OCI-M2 (cell line): ENCODE results near the gene RPS6KC1.
"Not testable (repeated sequence)": the region's sequence is repeated elsewhere in the genome, so short reads cannot be mapped to it uniquely, and the experiment has no call there.

Experiments
- DNase-seq: peaks from one replicate; lab custom pipeline; 2025; ENCODE audit not compliant: unreplicated experiment; lab: John Stamatoyannopoulos, UW

RPS6KC1 gene

DNA sequence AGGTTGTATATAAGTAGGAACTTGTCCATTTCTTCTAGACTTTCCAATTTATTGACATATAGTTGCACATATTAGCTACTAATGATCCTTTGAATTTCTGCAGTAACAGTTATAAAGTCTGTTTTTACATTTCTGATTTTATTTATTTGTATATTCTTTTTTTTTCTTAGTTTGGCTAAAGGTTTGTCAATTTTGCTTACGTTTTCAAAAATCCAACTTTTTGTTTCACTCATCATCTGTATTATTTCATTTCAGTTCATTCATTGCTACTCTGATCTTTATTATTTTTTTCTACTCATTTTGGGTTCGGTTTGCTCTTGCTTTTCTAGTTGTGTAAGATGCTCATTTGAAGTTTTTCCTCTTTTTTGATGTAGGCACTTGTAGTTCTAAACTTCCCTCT lies 97.9 kb downstream of the RPS6KC1 start:
- no peak for DNase-seq

- DNase-seq, result not testable (repeated sequence)
Observed at GRCh38 chr1:213150090-213150489, 99.0 kb downstream of the RPS6KC1 start.

DNA sequence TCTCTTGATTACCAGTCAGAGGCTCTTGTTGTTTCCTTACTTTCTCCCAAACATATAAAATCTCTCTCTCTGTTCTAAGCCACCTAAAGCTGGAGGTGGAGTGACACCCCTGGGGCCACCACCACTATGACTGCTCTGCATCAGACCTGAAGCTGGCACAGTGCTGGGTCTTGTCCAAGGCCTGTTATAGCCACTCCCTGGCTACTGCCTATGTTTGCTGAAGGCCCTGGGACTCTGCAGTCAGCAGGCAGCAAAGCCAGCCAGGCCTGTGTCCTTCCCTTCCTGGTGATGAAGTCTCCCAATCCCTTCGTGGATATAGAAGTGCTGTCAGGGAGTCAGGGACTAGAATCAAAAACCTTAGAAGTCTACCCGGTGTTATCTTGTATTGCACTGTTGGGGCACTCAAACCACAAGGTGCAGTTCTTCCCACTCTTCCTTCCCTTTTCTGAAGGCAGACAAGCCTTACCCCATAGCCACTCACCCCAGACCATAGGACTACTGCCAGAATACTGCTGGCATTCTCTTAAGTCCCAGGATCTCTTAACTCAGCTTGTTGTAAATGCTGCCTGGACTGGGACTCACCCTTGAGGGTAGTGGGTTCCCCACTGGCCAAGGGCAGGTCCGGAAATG lies 103.1 kb downstream of the RPS6KC1 start:
- no peak for DNase-seq

GRCh38 chr1:213159376-213159775 lies 108.3 kb downstream of the RPS6KC1 start:
- no peak for DNase-seq

DNA sequence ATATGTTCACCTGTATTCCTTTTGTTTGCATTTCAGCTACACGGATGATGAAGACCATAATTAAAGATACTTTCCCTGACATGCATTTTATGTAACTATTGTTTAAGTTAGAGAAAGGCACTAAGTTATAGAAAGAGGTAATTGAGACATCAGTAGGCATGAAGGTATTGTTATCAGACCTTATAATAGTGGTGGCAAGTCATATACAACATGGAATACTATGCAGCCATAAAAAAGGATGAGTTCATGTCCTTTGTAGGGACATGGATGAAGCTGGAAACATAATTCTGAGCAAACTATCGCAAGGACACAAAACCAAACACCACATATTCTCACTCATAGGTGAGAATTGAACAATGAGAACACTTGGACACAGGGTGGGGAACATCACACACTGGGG lies 109.4 kb downstream of the RPS6KC1 start:
- DNase-seq, result not testable (repeated sequence)

GRCh38 chr1:213162338-213162737 lies 111.3 kb downstream of the RPS6KC1 start:
- DNase-seq, result no peak

DNA sequence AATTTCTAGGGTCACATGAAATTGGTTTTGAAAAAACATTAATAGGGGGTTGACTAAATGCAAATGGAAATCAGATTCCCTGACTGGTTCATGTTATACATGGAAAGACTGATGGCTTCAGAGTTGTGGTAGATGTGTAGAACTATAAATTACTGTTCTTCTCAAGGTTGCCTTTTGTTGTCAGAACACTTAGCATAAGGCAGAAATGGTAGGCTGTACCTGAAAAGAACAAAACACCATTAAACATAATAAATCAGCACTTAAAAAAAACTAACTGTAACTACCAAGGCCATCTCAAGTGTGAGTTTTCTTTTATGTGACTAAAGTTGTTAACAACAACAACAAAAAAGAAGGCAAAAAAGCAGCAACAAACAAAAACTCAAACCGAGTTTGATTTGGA lies 111.8 kb downstream of the RPS6KC1 start:
- no peak for DNase-seq

DNA sequence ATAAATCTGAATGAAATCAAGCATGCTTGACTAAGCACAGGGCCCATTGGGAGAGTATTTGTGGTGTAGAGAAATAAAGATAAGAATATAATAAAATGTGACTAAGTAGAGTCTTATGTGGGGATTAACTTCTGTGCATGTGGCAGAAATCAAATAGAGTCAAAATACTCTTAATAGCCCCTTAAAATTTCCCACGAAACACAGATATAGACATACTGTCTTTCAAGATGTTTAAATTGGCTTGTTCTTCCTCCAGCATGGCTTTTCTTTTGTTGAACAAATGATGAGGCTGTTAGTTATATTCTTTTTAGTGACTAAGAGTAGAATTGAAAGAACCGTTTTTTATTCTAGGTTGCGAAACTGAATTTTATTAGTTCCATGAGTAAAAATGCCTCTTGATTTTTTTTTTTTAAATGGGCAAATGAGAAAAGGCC lies 112.3 kb downstream of the RPS6KC1 start:
- no peak for DNase-seq

GRCh38 chr1:213164561-213164960 lies 113.5 kb downstream of the RPS6KC1 start:
- no peak for DNase-seq

GRCh38 chr1:213166852-213167251 lies 115.8 kb downstream of the RPS6KC1 start:
- no peak for DNase-seq

GRCh38 chr1:213171711-213172110 lies 120.7 kb downstream of the RPS6KC1 start:
- DNase-seq, result no peak

- no peak for DNase-seq
Observed at GRCh38 chr1:213176341-213176740, 125.3 kb downstream of the RPS6KC1 start.

GRCh38 chr1:213179784-213180183 lies 128.7 kb downstream of the RPS6KC1 start:
- DNase-seq, result no peak

DNA sequence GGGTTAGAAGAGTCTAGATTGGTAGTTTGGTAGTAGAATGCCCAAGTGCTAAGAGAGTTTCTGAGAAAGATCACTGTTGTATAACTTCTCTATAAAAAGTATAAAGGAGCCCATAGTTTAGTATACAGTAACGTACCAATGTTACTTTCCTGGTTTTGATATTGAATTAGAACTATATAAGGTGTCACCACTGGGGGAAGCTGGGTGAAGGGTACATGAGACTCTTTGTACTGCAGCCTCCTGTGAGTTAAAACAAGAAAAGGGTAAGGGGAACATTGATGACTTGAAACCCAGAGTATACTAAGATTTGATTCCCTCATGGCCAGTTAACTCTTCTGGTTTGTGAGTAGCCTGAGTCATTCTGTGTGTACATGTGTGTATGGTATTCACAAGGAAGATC lies 129.8 kb downstream of the RPS6KC1 start:
- no peak for DNase-seq

- no peak for DNase-seq
Observed at GRCh38 chr1:213183036-213183672, 132.1 kb downstream of the RPS6KC1 start.

DNA sequence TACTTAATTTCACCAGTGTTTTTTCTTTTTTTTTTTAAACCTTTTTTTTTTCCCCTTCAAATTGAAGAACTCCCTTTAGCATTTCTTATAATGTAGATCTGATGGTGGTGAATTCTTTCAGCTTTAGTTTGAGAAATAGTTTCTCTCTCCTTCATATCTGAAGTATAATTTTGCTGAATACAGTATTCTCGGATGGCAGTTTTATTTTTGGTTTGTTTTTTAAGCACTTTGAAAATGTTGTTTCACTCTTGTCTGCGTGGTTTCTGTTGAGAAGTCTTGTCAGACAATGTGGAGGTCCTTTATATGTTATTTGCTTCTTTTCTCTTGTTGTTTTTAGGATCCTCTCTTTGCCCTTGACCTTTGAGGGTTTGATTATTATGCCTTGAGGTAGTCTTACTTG lies 135.1 kb downstream of the RPS6KC1 start:
- no peak for DNase-seq

- DNase-seq, result no peak
Observed at GRCh38 chr1:213192026-213192425, 141.0 kb downstream of the RPS6KC1 start.

GRCh38 chr1:213194383-213194782 lies 143.3 kb downstream of the RPS6KC1 start:
- DNase-seq, result no peak

DNA sequence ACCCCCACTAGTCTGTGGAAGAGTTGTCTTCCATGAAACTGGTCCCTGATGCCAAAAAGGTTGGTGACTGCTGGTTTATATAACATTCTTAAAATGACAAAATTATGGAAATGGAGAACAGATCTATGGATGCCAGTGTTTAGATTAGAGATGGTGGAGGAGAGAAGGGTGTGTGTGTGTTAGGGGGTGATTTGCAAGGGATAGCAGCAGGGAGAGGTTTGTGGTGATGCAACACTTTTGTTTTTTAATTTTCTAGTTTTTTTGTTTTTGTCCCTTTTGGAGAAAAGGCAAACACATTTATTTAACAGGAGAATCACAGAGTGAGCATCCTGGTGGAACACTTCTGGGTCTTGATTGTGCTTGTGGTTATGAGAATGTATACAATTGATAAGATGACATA lies 143.8 kb downstream of the RPS6KC1 start:
- no peak for DNase-seq

- DNase-seq, result not testable (repeated sequence)
Observed at GRCh38 chr1:213196328-213197054, 145.4 kb downstream of the RPS6KC1 start.

GRCh38 chr1:213200630-213201029 lies 149.6 kb downstream of the RPS6KC1 start:
- no peak for DNase-seq
